EH (cell line): ENCODE data around the gene KEL.

Source experiments
- DNase-seq: peaks from one replicate; pipeline ENCODE4 v3.0.0-alpha.2; 2015; ENCODE audit warnings: low read depth

Gene KEL

GRCh38 chr7:142930126-142930730, 31.9 kb downstream of the KEL start:
- no peak for DNase-seq

DNA sequence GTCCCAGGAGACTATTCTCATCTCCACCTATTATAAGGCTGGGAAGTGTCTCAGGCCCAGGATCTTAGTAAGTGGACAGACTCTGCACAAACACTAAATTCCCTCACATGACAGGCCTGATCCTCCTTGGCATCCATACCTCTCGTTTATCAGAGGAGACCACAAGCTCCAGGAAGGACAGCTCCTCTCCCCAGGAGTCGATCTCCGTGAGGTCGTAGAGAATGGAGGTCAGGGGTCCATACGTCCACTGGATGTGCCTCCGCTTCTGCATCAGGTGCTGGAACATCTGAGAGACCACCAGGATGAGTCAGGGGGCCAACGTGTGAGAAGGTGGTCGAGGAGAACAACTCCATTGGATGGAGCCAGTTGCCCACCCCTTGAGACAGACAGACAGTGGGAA, 34.2 kb downstream of the KEL start:
- no peak for DNase-seq

GRCh38 chr7:142927085-142927745, 34.9 kb downstream of the KEL start:
- DNase-seq, result no peak

DNA sequence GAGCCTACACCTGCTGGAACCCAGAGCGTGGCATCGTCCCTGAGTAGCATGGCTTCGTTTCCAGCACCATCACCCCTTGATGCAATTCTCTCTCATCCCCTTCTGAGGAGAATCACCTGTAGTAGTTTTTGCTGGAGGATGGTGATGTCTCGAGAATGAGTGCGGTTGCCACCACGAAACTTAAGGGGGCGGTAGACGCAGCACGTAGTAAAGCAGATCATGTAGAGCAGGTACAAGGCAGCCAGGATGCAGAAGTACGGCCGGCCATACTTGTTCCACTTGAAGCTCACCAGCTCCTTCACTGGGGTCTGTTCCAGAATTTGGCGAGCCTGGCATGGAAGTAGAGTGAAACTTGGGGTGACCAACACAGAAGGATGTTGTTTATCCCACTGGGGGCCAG, 36.8 kb downstream of the KEL start:
- DNase-seq, result no peak

GRCh38 chr7:142923391-142923790, 38.8 kb downstream of the KEL start:
- DNase-seq, result no peak

DNA sequence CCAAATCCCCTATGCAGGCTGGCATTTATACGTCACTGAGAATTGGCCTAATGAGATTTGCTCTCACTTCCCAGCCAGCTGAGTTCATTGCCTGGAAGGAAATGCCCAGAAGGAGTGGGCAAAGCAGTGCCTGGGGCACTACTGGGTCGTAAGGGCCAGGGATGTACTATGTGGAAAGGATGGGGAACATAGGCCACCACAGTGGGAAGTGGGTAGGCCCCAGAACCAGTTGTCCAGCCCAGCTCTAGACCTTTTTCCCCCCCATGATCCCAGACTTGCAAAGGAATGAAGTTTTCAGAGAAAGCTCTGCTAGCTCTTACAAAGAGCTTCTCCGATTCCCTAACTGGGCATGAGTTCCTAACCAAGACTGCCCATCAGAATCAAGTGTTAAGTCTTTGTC, 42.5 kb downstream of the KEL start:
- DNase-seq, result no peak

DNA sequence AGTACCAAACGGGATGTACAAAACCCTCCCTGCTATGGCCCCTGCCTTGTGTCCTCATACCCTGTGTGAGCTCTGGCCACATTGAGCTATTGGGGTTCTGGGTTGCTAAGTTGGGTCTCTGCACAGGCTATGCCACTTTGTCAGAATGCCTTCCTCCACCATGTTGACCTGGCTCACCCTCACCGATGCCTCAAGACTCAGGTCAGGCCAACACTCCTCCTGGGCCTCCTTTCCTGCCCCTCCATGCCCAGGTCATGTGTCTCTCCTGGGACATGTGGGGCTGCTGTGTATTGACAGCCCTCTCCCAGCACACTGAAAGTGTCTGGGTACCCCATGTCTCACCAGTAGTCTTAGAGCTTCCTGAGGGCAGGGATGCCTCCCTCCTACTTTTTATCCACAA, 43.3 kb downstream of the KEL start:
- no peak for DNase-seq

DNA sequence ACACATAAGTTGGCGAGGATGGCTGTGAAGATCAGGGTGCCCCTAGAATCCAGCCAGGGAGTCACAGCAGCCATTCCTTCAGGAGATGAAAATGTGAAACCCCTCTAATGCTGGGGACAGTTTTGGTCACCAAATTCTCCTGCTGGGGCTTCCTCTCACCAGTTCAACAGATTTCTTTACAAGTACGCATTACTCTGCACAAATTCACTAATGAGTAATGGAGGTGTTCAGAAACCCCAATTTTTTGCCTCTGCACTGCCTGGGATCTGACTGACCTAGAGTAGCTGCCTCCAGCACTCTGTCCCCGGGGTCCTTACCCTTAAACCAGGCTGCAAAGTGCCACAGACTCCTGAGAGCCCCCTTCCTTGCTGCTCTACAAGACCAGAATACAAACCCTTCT, 44.7 kb downstream of the KEL start:
- DNase-seq, result no peak

DNA sequence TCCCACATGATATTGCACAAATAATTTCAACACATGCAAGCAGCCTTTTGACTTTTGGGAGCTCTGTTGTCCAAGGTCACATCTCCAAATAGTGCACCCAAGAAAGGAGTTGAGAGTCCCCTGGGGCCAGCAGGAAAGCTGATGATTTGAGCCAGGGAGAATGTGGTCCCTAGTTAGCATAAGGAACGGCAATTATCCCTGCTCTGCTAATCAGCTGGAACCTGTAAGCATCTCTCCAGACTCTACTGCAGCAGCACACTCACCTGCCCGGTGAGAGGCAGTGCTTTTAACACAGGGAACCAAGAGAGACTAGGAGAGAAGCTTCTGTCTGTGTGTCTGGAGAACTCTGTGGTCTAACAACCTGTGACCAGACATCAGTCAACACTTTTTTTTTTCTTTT, 45.7 kb downstream of the KEL start:
- no peak for DNase-seq

DNA sequence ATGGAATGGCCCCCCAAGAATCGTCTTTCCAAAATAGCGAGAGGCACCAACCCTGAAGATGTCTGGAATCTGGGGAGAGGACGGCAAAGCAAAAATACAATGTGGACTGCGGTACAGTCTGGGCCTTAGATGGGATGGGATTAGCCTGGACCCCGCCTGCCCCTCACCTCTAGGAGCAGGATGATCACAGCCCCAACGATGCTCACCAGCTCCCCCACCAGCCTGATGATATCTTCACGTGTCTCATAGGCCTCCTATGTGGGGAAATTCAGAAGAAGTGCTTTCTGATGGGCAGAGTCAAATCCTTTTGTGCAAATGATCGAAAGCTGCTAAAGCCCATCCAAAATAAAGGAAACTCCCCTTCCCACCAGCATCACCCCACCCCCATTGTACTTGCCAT, 46.8 kb downstream of the KEL start:
- no peak for DNase-seq

DNA sequence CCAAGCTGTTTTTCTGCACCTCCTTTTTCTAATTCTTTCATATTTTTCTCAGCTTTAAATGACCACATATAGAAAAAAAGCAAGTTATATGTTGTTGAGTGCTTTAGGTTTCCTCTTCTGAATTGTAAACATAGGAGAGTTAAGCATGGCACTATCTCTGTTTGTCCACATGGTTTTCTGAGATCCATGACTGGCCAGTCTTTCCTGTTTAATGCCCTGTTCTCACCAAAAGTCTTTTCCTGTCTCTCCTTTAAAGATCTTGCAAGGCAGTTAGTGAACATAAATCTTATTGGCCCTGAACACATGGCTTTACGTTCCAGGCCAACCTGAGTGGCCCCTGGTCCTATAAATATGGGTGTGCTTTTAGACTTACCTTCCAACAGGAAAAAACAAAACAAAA, 48.0 kb downstream of the KEL start:
- DNase-seq, result no peak

GRCh38 chr7:142913566-142913965, 48.6 kb downstream of the KEL start:
- no peak for DNase-seq

DNA sequence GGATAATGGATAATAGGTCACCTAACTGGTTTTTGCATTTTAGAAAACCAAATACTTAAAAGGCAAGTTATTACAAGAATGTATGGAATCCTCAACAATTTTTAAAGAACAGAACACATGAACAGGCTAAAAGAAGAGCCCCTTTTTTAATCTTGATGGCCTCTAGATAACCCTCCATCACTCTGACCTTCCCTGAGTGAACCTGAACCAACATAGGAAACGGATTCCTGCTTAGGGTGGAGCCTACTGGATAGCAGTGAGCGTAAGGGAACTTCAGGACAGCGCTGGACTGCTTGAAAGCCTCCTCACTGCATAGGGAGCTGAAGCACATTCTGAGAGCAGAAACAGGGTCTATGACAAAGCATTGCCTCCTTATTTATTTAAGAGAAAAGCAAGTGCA, 49.1 kb downstream of the KEL start:
- no peak for DNase-seq

DNA sequence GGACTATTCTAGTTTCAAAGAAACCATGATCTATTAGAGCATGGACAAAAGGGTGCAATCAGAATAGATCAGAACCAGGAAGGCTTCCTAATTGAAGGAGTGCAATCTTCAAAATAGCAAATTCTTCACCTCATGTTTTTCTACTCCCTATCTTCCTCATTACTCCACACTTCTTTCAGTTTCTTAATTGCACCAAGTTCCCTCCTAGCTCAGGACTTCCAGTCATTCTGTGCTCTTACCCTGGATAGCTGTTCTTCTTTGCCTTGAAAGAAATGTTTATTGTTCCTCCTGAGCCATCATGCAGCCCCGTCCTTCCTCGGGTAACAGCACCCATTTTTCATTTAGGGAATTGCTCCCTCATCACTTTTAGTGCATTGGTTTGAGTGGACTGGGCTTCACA, 51.7 kb downstream of the KEL start:
- DNase-seq, result no peak

DNA sequence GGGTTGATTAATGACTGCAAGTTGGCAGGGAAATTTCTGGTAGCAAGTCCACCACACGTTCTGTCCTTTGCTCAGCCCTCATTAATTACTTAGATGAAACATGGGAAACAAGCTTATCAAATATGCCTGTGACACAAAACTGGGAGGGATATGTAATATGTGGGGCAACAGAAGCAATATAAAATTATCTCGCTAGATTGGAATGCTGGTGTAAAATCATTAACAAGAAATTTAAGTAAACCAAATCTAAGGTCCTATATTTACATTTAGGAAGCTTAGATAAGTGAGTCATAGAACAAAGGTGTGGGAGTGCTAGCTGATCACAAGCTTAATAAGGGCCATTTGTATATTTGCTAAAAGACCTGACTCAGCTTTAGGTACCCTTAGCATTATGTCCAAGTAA, 52.1 kb downstream of the KEL start:
- DNase-seq, result no peak

- peak; percentile 11 for DNase-seq
Observed at GRCh38 chr7:142908921-142909890, 53.0 kb downstream of the KEL start.

DNA sequence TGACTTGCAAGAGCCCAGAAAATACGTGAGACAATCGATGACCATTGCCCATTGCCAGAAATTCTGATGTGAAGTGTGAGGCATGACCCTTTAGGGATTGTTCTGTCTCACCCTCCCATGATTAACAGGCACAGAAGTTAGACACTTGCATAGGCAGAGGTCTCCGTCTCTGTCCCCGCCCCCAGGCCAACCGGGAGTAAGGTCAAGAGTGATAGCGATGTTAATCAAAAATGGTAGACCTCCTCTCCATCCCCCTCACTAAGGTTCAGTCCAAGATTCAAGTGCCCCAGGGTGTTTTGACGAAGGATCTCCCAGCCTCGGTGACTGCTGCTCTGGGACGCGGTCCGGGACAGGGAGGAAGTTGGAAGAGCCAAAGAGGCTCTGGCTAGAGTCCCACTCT, 53.9 kb downstream of the KEL start:
- no peak for DNase-seq

DNA sequence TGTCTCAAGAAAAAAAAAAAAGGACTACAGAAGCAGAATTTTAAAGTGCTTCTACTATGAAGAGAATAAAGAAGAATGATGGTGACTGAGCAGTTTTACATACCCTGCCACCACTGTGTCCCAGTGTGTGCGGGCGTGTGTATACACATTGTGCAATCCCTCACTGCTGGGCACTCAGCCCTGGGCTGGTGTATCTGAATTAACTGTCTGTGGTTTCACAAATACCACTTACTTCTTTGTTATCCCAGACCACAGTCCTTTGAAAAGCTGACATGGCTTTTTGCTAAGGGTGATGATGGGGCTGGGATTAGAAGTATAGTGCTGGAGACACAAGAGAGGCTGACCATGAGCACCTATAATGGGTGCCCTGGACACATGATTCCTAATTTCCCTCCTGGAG, 55.5 kb downstream of the KEL start:
- no peak for DNase-seq

DNA sequence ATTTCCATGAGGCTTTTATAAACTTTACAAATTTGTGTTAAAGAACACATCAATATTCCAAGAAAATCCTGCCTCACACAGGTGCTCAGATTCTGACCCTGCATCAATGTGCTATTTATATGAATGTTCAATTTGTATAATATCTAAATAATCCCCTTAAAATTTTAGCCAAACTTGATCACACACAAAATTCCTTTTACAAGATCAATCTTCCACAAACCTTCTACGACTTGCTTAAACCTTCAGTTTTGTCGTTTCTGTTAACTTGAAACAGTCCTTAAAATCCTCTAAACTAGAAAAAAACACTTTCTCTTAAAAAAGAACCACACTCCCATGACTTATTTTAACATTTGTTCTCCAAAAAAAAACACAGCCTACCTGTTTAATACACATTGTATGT, 56.4 kb downstream of the KEL start:
- no peak for DNase-seq

DNA sequence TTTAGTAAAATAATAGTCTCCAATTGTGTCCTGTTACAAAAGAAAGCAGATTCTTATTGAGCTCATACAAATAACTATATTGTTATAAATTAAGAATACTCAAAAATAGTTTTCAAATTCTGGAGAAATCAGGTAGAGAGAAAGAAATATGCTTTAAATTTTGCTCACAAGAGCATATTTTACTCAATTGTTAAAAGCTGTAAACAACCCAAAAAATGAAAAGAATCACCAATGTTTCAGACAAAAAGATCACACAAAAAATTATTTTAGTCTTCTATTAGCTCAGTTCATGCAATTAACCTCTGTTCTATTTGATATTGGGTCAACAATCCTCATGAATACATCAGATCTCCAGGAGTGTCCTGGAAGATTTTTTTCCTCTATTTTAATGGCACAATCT, 58.0 kb downstream of the KEL start:
- no peak for DNase-seq

GRCh38 chr7:142901426-142902259, 60.5 kb downstream of the KEL start:
- DNase-seq, result no peak

DNA sequence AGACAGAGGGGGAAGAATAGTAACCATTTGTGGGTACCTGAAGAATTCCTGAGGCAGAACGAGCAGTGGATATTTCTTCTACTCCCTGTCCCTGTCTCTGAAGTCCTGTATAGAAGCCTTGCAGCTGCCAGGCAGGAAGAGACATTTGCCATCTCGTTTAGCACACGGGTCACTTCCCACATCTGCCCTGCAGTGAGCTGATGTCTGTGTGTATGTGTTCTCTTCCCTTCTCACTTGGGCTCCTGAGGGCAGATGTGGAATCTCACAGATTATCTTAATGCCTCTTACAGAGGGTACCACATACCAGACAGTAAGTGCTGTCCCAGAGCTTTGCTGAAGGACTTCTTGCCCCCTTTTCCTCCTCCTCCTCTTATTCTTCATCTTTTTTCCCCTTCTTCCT, 62.5 kb downstream of the KEL start:
- DNase-seq, result no peak
